Heart right ventricle (tissue), 16 donors: ENCODE results near the gene DTNA. TPM values are rescaled to one million over a fixed set of nuclear protein-coding genes. Genes with fewer than 3 reads are reported as not detected.

Source experiments
- ATAC-seq, 8 donors: fragments of 200-7000 bp; cut with Tn5 transposase; one replicate each; pipeline ENCODE4 v1.9.1; 2020; ENCODE audit warnings: mild to moderate bottlenecking in 8 of 8, moderate library complexity in 8 of 8, moderate number of reproducible peaks in 1 of 8
- DNase-seq, 2 donors: peaks; one replicate each; pipeline ENCODE4 v3.0.0-alpha.2; 2020
- H3K27ac ChIP-seq, 10 donors: fragments of 200-600 bp; sonication (generic) in 2 of 10; one replicate each; pipeline versions ENCODE4 v1.5.0 to v1.8.0; 2020 to 2022; ENCODE audit warnings: mild to moderate bottlenecking in 3 of 10
- H3K27me3 ChIP-seq, 7 donors: fragments of 200-600 bp; one replicate each; pipeline ENCODE4 v1.8.0; 2021 to 2022; ENCODE audit warnings: mild to moderate bottlenecking in 2 of 7
- H3K36me3 ChIP-seq, 9 donors: fragments of 200-600 bp; sonication (generic) in 1 of 9; one replicate each; pipeline versions ENCODE4 v1.5.0 to v1.8.0; 2020 to 2022; ENCODE audit warnings: mild to moderate bottlenecking in 2 of 9
- H3K4me1 ChIP-seq, 9 donors: fragments of 200-600 bp; sonication (generic) in 1 of 9; one replicate each; pipeline versions ENCODE4 v1.5.0 to v1.8.0; 2020 to 2022; ENCODE audit warnings: mild to moderate bottlenecking in 4 of 9
- H3K4me3 ChIP-seq, 10 donors: fragments of 200-600 bp; sonication (generic) in 2 of 10; one replicate each; pipeline versions ENCODE4 v1.5.0 to v1.8.0; 2020 to 2022; ENCODE audit warnings: mild to moderate bottlenecking in 7 of 10, moderate library complexity in 2 of 10
- H3K9me3 ChIP-seq, 11 donors: fragments of 200-600 bp in 10 of 11; sonication (generic) in 2 of 11; one replicate each; pipeline versions ENCODE4 v1.5.0 to v1.8.0; 2013 to 2022; ENCODE audit warnings: mild to moderate bottlenecking in 2 of 11, control low read depth in 1 of 11, moderate library complexity in 1 of 11
- CTCF ChIP-seq, 9 donors: fragments of 200-600 bp; sonication (generic) in 2 of 9; IDR thresholded peaks; one replicate each; pipeline versions ENCODE4 v1.5.0 to v1.8.0; 2021 to 2022; ENCODE audit warnings: antibody characterized with exemption in 9 of 9, mild to moderate bottlenecking in 5 of 9, moderate library complexity in 1 of 9
- WGBS, 2 donors: extraction: QIAGEN DNeasy Blood & Tissue Kit; methylation state at CpG; one replicate each; pipeline ENCODE4 v1.1.7; 2013; ENCODE audit warnings: inconsistent platforms in 1 of 2; 5-methylcytosine and 5-hydroxymethylcytosine counted together
- intact Hi-C, 10 donors: fragments of 100-400 bp; cut with DNase I; formaldehyde crosslinking; loops; one replicate each; pipeline versions ENCODE4 v1.11.1 to v1.14.2; 2022
- polyA plus RNA-seq, 2 donors: library from polyadenylated mRNA; stranded (reverse); fragments of 200-250 nt; gene quantifications; one replicate each; pipeline ENCODE4 v1.2.3, GENCODE V29; 2013
- total RNA-seq, 10 donors: library from RNA; stranded (reverse); fragmentation: NEBNext Ultra II Directional in 3 of 10; extraction: Animal tissue kit (Norgen Biotek cat#: 25700) in 3 of 10; gene quantifications; one replicate each; pipeline versions ENCODE4 v1.2.1 to v1.2.4, GENCODE V29; 2021 to 2023
- donor health status: Arrhythmogenic right ventricular cardiomyopathy.
- donor health status: ischemic (EF 13 %, LVEDD 7.1; RV severe dilation, severe dysfunction).
- donor health status: healthy with polysubstance abuse.
- donor health status: DM: no; HTN: yes; CAD: no.
- donor health status: DM: no; HTN: no; CAD: no.
- donor health status: ischemic (EF 25% LVEDD 6.9; RV normal size, moderate dysfunction).
- donor health status: ischemic (EF 25% LVEDD 5.7; RV mildly dilated, moderate dysfunction).
- donor health status: healthy.
- donor health status: DM: yes; HTN: yes; CAD: no.
- donor health status: Ischemic cardiomyopathy.
- donor health status: ischemic (EF 35%, LVEDD 5.7; RV mildly dilated, moderate dysfunction).
- donor health status: nonischemic (EF 11% LVEDD 7.7; RV severe dilation, severe dysfunction).
- donor health status: DM: yes; HTN: yes; CAD: no.
- donor health status: PGD.
- donor health status: ischemic (EF 29% LVEDD 5.4; RV normal size, mild dysfunction).
- donor health status: nonischemic (EF 23%, LVEDD 6.1; RV moderate dilation, normal function).

DTNA gene
- total and polyA plus RNA-seq, 12 donors, result 65.4 to 198 (median 179) TPM

- TF ChIP-seq CTCF (IDR thresholded peaks at IDR 0.05), result peak; percentile 68 to 84 (median 77)
- 10 to 15% methylated on average over 7 of the region's 7 CpGs for WGBS, 2 donors
- Histone ChIP-seq H3K36me3 (no peaks in the 10 kb centered on the region), H3K4me1 (peaks cover 0 to 5% (median 0%) of the 10 kb centered on the region in 9 donors), H3K9me3 (peaks cover 0 to 4% (median 0%) of the 10 kb centered on the region in 11 donors), H3K27me3 (no peaks in the 10 kb centered on the region), H3K4me3 (no peak overlapping the region), H3K27ac (no peak overlapping the region)
- peak in 1 of 2 donors; percentile 40 for DNase-seq
- ATAC-seq, result peak in 5 of 8 donors; percentile 66 to 74 (median 70)
- intact Hi-C loops, result loop anchor here (1.0 to 10.0 kb wide), 16 partner anchors 73 to 666 kb away; partner anchors contain the start of gene DTNA (in 1 of the 10)
These were observed 77.9 kb downstream of the DTNA start for GRCh38 chr18:34787931-34788532.

GRCh38 chr18:34789768-34790344 lies 79.8 kb downstream of the DTNA start:
- DNase-seq, result no peak
- Histone ChIP-seq H3K4me1 (peaks cover 0 to 12% (median 5%) of the 10 kb centered on the region in 9 donors), H3K4me3 (no peak overlapping the region), H3K27ac (no peak overlapping the region), H3K27me3 (no peaks in the 10 kb centered on the region), H3K36me3 (no peaks in the 10 kb centered on the region), H3K9me3 (peaks cover 0 to 5% (median 0%) of the 10 kb centered on the region in 11 donors)
- ATAC-seq, result no peak
- intact Hi-C loops, result loop anchor here (2.0 to 10.0 kb wide), 15 partner anchors 75 to 668 kb away; partner anchors contain the start of gene DTNA (in 1 of the 10)
- 77% methylated on average over 2 of the region's 2 CpGs for WGBS, 2 donors
- no peak for TF ChIP-seq CTCF (IDR thresholded peaks at IDR 0.05)

GRCh38 chr18:34794348-34794747 lies 84.2 kb downstream of the DTNA start:
- DNase-seq (no peak), ATAC-seq (peak in 2 of 8 donors; percentile 46 to 55)
- Histone ChIP-seq H3K27me3 (no peaks in the 10 kb centered on the region), H3K9me3 (peaks cover 0 to 5% (median 0%) of the 10 kb centered on the region in 11 donors), H3K4me3 (no peak overlapping the region), H3K4me1 (peaks cover 0 to 25% (median 14%) of the 10 kb centered on the region in 9 donors), H3K27ac (peak overlapping the region in 4 of 10 donors; percentile 11 to 52 (median 34)), H3K36me3 (no peaks in the 10 kb centered on the region)
- WGBS, 2 donors, result 50 to 63% methylated on average over 3 of the region's 3 CpGs
- intact Hi-C loops, result loop anchor here in 4 of 10 donors (10.0 kb wide), 4 partner anchors 200 to 670 kb away; no protein-coding TSS in a partner anchor
- no peak for TF ChIP-seq CTCF (IDR thresholded peaks at IDR 0.05)

GRCh38 chr18:34795070-34795732 lies 85.1 kb downstream of the DTNA start:
- DNase-seq (peak; percentile 9 to 35), ATAC-seq (peak; percentile 42 to 87 (median 78))
- intact Hi-C loops, result loop anchor here in 4 of 10 donors (5.0 to 10.0 kb wide), 5 partner anchors 200 to 670 kb away; no protein-coding TSS in a partner anchor
- H3K27ac ChIP-seq, result peak overlapping the region in 6 of 10 donors; percentile 6 to 52 (median 17)
- no peaks in the 10 kb centered on the region for H3K36me3 ChIP-seq
- no peaks in the 10 kb centered on the region for H3K27me3 ChIP-seq
- H3K4me1 ChIP-seq, result peaks cover 0 to 25% (median 14%) of the 10 kb centered on the region in 9 donors
- TF ChIP-seq CTCF (IDR thresholded peaks at IDR 0.05), result peak in 2 of 9 donors; percentile 6 to 11
- no peak overlapping the region for H3K4me3 ChIP-seq
- peaks cover 0 to 5% (median 0%) of the 10 kb centered on the region in 11 donors for H3K9me3 ChIP-seq
- WGBS, 2 donors, result 38 to 48% methylated on average over 6 of the region's 6 CpGs
